GM21786 (cell line): ENCODE measurements around the gene FAM163A.
"Not testable (repeated sequence)": the region's sequence is repeated elsewhere in the genome, so short reads cannot be mapped to it uniquely, and the experiment has no call there.

Experiments
- ATAC-seq: cut with Tn5 transposase; IDR thresholded peaks from one replicate; pipeline ENCODE4 v1.9.1; 2021; ENCODE audit not compliant: unreplicated experiment

FAM163A gene

DNA sequence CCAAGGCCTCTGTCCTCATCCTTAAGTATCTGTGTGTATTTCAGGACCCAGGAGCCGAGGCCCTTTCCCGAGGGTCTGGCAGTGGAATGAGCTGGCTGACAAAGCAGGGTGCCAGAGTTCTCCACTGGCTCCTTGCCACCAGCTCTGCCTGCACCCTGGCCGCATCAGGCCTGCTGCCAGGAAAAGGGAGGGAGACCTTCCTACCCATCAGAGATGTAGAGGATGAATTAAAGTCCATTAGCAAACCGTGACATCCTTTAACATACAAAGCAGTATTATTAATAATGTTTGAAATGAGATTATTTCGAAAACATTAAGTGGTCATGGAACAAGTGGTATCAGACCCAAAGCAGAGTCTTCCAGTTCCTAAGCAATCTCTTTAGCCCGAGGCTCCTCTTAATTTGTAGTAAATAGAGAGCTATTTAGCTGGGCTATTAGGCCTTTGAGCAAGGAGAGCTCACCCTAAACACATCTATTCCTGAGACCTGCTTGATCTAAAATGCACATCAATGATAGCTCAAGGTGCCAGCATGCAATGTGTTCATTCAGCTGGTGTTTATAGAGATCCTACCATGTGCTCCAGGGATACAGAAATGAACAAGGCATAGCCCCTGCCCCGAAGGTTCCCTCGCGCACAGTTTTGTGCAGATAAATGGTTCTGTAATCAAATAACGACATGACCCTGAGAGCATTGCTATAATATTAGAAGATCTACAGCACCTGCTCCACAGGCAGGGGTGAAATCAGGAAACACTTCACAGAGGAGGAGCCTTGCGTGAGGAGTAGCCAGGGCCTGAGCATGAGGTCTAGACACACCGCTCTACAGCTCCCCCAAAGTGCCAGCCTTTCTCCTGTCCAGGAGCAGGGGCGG, 44.0 kb downstream of the FAM163A start:
- ATAC-seq = no peak

DNA sequence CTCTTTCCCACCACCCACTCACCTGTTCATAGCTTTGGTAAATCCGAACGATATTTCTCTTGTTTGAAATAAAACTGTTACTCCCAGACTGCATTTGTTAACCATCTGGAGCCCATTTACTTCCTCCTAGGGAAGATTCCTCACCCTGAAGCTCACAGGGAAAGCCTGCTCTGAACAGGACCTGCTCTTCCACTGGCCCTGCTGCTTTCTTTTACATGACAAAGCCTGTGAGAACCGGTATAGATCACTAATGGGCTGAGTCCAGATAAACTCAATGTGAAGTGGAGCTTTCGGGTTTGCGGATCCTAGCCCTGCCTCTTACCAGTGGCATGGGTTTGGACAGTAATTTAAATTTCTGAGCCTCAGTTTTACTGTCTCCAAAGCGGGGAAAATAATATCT, 45.2 kb downstream of the FAM163A start:
- ATAC-seq = no peak

DNA sequence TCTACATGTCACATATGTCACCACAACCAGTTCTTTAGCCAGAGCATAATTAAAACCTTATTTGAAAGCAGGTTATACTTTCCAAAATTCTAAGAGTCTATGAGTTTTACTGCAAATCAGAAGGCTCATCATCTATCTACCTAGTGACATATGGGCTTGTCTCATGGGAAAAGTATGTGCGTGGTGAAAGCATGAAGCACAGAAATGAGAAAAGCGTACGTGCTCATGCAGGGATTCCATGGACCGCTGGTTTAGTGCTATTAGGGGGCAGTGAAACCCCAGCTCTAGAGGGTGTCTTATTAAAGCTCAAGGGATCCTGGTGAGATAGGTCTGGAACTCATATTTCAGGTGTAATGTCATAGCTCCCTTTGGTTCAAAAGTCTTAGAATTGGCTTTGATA, 50.2 kb downstream of the FAM163A start:
- ATAC-seq = no peak

DNA sequence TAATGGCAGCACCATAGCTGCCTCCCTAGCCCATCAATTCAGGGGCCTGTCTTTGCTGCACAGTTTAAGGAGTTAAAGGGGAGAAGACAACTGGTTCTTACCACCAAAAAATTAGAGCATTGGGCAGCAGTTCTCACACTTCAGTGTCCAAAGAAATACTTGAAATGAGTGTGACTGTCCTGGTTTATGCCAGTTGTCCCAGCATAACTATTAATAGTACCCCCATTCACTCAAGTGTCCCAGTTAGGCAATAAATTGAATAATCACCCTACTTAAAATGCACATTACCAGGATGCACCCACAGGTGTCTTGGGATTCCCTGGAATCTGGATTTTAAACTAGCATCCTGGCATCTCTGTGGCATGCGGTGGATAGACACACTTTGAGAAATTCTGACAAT, 51.1 kb downstream of the FAM163A start:
- ATAC-seq = no peak

DNA sequence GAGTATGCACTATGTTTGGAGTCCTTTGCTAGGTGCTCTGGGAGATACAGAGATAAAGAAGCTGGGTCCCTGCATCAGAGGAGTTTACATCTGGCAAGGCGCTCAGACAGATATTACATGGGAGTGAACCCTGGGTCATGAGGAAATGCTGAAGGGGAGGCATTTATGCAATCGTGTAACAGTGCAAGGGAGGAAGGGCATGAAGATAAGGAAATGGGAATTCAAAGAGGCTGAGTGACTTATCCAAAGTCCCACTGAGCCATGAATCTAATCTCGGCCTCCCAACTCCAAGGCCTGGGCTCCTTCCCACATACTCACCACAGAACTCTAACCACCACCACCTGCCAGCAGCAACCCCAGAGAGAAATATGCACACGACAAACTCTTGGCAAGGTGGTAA, 51.6 kb downstream of the FAM163A start:
- no peak for ATAC-seq

DNA sequence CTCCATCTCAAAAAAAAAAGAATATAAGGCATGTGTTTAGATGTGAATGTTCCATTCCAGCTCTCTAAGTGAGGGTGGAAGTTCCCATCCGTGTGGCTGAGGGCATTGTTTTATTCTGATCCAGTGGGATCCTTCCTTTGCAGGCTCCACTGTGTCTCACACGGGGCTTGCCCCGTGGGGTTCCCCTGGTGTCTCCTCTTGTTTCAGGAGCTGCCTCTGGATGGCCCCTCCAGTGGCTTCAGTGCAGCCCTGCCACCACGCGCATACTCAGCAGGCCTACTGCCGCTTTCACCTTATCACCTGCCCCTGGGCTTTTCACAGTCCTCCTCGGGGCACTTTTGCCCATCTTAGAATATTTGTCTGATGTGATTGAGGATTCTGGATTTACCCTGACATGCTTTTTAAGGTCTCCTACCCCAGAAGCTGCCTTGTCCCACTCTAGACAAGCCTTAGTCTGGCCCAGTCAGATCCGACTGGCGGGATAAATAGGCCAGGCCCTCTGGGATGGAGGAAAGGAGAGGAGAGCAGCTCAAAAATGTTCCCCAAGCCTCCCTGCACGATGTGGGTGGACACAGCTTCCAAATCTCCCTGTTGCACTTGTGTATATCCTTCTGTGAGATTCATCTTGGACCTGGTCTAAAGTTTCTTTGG, 55.2 kb downstream of the FAM163A start:
- ATAC-seq = no peak

DNA sequence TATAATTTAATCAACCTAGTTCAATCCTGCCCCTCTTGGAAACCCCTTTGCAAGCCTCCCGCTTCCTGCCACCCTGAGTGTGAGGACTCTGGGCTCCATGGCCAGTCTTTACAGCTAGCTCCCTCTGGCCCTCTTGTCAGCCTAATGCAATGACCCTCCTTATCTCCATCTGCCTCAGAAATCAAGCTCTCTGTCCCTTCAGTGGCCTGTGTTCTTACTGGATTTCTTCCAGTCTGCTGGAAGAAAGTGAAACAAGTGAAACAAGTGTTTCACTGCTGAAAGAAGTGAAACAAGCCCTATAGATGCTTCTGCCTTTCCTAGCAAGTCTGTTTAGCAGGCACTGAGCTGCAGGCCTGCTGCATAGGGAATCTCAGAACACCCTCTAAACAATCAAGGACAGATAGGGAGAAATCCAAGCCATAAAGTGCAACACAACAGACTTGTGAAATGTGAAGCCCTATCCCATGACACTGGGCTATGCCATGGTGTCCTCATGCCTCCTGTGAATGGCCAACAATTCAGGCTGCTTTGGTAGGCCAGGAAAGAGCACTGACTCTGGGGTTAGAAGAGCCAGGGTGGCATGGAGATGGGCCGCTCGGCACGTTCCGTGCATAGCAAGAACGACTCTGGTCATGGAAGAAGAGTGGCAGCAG, 55.9 kb downstream of the FAM163A start:
- ATAC-seq = no peak

DNA sequence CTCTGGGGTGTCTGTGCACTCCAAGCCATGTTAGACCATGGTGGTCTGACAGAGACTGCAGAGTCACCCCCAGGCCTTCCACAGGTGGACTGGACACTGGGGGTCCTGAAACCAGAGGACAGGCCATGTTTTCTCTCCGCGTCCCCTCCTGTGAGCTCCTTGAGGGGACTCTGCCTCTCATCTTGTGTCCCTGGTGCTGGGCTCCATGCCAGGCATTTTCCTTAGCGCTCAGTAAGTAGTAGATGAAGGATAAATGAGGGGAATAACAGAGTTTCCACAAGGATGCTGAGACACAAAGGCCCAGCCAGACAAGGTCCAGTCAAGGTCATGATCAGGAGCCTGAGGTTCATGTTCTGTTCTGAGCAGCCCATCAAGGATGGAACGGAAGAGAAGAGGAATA, 57.4 kb downstream of the FAM163A start:
- ATAC-seq = no peak

DNA sequence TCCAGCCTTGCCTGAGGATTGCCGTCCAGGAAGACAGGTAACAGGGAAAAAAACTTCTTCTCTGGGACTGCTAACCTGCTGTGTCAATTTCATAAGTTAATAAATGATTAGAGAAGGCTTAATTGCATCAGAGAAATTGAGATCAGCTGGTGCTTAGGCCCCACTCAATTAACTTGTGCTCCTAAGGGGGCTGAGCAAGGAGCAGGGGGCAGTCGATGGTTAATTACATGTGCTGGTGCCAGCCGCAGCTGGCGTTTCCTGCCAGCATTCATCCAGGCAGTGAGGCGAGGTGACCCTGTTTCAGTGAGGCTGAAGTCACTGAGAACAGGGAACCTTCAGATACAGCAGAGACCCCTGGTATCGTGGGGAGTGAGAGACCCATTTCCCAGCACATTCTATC, 60.0 kb downstream of the FAM163A start:
- ATAC-seq = no peak

DNA sequence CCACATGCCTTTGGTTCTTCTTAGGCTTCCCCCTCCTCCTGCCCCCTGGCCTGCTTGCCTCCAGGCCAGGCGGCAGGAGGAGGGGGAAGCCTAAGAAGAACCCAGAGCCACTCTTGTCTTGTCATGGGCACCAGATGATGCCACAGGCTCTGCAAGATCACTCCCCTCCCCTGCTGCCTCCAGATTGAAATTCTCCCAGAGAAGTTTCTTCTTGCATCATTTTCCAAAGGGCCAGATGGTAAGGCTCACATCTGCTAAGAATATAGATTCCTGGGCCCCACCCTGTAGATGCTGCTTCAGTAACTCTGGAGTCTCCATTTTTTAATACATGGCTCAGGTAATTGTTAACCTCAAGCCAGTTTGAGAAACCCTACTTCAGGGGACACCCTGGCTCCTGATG, 60.8 kb downstream of the FAM163A start:
- ATAC-seq = no peak

DNA sequence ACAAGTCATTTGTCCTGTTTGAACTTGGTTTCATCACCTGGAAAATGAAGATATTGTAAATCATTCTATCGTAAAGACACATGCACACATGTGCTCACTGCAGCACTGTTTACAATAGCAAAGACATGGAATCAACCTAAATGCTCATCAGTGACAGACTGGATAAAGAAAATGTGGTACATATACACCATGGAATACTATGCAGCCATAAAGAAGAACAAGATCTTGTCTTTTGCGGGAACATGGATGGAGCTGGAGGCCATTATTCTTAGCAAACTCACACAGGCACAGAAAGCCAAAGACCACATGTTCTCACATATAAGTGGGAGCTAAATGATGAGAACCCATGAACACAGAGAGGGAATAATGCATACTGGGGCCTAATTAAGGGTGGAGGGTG, 61.3 kb downstream of the FAM163A start:
- ATAC-seq = not testable (repeated sequence)

DNA sequence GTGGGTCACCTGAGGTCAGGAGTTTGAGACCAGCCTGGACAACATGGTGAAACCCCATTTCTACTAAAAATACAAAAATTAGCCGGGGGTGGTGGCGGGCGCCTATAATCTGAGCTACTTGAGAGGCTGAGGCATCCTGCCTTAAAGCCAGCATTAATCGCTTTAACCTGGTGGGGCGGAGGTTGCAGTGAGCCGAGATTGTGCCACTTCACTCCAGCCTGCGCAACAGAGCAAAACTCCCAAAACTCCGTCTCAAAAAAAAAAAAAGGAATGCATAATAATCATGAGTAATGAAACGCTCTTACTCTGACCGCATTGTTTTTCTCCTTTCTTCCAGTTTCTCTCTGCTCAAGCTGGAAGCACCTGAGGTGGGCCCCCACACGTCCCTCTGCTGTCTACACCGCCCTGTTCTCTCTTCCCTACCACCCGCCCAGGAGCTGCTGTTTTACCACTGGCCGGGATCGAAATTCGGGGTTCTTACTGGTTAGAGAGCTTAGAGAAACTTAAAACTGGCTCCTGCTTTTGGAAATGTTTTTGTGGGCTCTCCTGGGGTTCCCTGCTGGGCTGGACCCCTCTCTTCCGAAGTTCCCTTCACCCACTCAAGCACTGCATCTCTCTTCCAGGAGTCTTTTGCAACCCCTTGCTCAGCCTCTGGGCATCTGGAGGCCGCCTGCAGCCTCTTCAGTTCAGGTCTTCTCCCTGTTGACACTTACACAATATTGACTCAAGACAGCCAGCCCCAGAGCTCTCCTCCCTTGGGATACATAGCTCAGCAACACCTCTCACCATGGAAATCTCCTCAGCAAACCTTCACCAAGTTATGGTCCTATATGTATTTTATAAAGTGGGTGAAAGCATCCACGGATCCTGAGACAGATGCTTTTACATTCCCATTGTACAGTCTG, 62.5 kb downstream of the FAM163A start:
- no peak for ATAC-seq

DNA sequence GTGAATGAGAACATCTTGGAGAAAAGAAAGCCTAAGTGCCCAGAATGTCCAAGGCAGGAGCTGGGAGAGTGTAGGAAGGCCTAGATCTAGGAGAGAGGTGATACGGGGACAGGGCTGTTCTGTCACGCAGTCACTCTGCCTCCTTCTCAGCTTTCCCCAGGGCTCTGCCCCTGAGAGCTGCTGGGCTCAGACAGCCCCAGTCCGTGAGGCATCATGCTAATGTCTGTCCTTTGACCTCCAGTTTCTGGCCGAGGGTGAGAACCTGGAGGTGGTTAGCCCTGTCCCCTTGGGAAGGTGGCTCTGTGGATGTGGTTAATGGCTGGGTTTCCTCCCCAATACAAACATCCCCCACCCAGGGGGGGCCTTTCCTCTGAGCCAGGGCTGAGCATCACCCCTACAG, 63.2 kb downstream of the FAM163A start:
- no peak for ATAC-seq

DNA sequence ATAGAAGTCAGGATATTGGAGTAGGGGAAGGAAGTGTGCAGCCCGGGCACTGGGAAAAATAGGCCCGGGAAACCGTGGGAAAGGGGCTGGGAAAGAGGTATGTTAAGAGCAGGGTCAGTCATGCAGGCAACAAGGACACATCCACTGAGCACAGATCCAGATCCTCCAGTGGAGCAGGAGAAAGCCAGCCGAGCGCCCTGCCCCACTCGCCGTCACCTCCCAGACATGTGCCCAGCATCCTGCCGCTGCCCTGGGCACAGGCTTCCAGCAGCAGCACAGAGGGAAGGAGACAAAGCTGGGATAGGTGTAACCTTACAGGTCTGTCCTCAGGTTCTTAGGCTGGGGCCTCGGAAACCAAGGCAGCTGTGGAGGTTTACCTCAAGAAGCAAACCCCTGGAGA, 64.2 kb downstream of the FAM163A start:
- ATAC-seq = no peak

DNA sequence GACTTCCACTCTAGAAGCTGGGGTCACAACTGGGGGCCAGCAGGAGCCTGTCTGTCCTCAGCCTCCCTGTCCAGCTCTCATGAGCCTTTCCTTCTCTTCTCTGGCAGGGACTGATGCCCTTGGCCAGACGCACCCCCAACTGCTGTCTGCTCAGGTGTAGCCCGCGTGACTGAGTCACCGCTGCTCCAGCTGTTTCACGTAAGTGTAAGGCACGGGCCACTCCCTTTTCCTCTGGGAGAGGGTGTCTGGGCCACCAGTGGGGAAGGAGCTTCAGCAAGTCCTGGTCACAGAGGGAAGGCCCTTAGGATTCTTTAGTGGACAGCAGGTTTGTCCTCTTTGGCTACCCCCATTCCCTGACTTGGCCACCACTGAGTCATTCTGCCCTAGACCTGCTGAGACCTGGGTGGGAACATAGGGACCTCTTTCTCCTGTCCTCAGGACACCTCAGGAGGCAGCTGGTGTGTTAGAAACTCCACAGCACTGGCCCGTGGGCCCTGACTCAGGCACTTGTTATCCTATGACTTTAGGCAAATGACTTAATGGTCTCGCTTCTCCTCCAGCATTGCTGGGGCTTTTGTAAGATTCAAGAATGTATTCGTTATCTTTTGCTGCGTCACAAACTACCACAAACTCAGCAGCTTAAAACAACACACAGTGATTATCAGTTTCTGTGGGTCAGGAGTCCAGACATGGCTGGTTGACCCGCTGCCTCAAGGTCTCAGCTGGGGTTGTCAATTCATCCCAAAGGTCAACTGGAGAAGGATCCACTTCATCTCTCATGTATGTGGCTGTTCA, 64.8 kb downstream of the FAM163A start:
- no peak for ATAC-seq

DNA sequence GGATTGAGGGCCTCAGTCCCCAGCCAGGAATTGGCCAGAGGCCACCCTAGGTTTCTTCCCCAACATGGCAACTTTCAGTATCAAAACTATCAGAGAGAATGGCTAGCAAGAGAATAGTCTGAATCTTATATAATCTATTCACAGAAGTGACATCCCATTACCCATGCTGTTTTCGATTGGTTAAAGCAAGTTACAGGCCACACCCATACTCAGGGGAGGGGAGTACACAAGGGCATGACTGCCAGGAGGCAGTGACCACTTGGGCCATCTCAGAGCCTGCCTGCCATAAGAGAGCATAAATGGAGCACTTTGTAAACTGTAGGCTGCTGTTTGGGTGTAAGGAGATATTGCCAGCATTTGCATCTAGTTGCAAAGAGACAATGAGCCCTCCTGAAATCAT, 65.4 kb downstream of the FAM163A start:
- ATAC-seq = no peak

DNA sequence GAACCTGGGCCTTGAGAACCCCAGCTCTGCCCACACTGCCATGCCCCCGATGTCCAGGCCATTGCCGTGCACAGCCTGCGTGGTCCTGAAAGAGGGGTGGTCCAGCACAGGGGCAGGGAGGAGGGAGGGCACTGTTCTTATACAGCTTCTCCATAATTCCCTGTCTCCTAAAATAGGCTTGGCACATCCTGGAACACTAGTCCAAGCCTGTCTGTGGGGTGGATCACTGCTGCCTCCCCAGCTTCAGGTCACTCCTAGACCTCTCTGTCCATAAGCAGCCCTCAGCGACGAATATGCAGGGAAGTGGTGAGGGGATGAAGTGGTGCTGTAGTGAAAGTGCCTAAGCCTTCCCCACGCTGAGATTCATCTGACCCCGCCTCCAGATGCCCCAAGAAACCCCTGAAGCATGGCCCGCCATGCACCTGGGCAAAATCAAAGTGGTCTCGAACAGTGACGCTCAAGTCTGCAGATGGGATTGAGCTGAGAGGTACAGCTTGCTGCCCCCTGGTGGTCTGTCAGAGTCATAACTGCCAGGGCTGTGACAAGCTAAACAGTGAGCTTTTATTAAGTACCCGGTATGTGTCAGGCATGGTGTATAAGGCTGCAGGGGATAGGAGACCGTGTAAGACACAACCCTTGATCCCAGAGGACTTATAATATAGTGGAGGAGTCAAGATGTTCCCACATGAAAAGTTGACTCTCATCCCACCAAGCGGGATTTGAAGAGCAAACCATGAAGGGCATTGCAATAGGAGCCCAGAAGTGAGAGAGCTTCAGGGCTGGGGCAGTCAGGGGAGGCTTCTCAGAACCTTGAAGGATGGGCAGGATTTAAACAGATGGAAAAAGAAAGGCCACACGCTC, 66.6 kb downstream of the FAM163A start:
- ATAC-seq = peak; percentile 59

DNA sequence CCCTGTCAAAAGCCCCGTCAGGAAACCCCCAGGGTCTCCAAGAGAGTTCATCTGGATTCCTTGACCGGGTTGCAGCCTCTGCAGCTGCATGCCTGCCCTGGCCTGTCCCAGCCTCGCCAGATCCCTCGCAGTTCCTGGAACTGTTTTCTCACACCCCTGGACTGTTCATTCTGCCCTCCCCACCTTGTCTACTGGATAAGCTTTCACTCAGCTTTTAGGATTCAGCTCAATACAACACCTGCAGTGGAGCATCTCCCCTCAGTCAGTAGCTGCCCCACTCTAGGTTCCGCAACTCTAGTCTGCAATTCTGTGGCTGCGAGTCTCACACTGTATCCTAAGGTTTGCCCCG, 67.2 kb downstream of the FAM163A start:
- ATAC-seq = no peak

DNA sequence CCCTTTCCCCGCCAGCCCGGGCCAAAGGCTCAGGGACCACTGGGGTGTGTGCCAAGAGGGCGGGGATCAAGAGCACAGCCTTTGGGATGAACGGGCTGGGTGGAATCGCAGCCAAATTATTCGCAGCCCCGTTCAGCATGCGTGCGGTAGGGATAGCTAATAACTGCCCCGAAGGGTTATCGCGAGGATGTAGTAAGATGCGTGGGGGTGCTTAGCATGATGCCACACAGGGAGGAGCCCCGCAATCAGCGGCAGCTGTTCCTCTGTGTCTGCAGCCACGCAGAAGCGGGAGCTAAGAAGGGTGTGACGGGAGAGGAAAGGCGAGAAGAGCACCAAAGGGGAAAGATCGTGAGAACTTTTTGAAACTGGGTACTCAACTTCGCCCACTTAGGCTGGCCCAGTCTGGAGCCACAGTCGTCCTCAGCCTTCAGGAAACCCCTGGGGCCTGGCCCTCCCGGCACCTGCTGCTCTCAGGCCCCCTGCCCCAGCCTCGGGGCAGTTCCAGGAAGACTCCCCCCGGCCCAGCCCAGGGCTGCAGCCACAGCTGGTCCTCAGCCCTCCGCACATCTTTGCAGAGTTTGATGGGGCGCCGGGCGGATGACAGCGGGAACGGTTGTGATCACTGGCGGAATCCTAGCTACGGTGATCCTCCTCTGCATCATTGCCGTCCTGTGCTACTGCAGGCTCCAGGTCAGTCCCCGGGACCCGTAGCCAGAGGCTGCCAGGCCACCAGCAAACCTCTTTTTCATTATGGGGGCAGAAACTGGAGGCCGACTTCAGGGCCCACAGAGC, 69.6 kb downstream of the FAM163A start:
- no peak for ATAC-seq
